Measurements from ENCODE around the gene METTL3.
"Not testable (repeated sequence)": the region's sequence is repeated elsewhere in the genome, so short reads cannot be mapped to it uniquely, and the experiment has no call there.

The METTL3 gene

DNA sequence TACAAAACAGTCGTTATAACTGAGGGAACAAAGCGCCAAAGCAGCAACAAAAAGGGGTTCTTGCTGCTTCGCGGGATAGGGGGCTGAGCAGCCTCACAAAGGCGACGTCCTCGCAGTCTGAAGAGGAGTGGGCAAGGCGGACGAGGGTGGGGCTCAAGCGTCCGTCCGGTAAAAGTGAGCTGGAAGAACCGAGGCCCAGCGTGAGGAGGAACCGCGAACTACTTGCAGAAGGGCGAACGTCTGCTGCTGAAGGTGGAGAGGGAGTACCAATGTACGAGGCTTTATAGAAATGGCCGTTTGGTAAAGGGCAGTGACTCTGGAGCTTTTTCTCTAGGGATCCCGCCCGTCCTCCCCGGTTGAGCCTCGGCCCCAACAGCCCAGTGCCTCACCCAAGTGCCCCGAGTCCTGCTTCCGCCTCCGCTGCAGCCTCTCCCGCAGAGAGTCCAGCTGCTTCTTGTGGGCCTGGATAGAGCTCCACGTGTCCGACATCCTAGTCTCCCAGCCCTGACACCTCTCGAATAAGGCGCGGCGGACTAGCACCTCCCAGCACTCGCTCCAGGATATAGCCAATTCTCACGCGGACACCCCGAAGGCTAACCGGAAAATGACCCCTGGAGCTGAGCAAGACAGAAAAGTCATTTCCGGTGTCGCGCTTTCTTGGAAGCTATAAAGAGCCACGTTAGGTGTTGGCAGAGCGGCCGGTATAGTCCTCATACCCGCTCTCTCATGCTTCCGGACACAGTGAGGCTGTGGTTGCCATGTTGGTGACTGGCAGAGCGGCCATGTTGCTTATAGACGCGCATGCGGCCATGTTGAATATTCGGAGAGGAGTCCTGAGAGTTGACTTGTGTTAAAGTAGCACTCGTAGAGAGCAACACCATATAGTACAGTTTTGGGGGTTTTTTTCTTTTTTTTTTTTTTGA, at the start of gene METTL3:
Gene METTL3 (minus strand): TSS at position 606 of the 923 bp plus-strand sequence. CDS start 117 bp downstream, at position 489.
- peak; percentile 78 for DNase-seq (ENCODE audit: low spot score)

GRCh38 chr14:21558703-21559170, 47.6 kb upstream of the METTL3 start:
- DNase-seq (ENCODE audit: low spot score): no peak

DNA sequence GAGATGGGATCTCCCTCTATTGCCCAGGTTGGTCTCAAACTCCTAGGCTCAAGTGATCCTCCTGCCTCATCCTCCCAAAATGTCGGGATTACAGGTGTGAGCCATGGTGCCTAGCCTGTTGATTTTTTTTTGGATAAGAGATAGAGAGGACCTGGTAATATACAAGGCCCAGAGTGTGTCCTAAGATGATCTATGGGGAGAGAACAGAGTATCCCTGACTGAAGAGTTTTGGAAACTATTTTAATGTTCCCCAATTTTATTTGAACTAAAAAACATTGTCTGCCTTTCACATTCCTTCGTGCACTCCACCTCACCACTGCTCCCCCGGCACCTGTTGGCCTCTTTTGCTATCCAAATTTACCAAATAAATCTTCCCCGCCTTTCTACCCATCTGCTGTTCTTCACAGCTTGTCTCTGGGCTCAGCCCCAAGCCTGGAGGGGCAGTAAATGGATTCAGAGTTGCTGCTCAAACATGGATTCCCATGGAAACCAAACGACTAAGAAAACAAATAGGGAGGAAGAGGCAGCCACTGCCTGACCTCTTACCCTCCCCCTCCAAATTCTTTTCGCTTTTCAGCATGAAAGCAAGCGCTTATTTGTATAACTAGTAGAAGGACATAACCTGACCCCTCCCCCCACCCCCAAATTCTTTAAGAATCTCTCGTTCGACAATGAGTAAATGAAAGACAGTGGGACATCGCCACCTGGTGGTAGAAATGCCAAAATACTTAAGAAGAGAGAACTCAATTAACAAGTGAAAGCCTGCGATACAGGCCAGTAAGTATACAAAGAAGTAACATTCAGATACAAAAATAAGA, 46.2 kb upstream of the METTL3 start:
- DNase-seq (ENCODE audit: low spot score): peak; percentile 58

GRCh38 chr14:21556378-21557083, 45.4 kb upstream of the METTL3 start:
- DNase-seq (ENCODE audit: low spot score): no peak

- no peak for DNase-seq (ENCODE audit: low spot score)
Observed at GRCh38 chr14:21553266-21553665, 42.1 kb upstream of the METTL3 start.

GRCh38 chr14:21544588-21544987, 33.4 kb upstream of the METTL3 start:
- DNase-seq (ENCODE audit: low spot score): not testable (repeated sequence)

GRCh38 chr14:21543963-21544362, 32.8 kb upstream of the METTL3 start:
- no peak for DNase-seq (ENCODE audit: low spot score)

- no peak for DNase-seq (ENCODE audit: low spot score)
Observed at GRCh38 chr14:21543521-21543960, 32.4 kb upstream of the METTL3 start.

- no peak for DNase-seq (ENCODE audit: low spot score)
Observed at GRCh38 chr14:21541413-21542074, 30.4 kb upstream of the METTL3 start.

DNA sequence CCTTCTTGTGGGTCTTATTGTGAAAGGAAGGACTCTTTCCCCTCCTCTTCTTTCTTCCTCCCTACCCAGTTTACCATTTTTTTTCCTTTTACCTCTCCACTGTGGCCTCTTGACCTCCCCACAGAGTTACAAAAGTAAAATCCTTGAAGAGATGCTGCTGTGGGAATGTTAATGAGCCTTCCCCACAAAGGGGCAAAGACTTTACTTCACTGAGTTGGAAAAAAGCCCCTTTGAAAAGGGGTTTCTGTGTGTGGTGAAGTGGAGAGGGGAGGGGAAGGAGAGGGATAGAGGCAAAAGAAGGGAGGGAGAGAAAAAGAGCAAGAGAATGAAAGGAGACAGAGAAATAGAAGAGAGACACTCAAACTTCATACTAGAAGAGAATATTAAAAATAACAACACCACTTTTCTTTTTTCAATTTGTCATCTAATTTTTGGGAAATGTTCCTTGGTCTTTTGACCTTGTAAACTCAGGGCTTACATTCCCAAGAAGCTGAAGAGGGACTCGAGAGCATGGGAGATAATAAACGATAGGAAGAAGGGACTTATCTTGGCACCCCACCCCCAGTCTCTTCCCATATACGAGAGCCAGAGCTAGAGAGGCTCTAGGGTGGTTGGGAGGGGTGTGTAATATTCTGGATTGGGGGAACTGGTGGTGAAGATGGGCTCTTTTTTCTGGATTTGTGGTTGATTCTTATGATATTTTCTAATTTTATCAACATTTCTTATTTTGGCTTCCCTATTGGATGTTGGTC, 28.2 kb upstream of the METTL3 start:
- DNase-seq (ENCODE audit: low spot score): no peak

- no peak for DNase-seq (ENCODE audit: low spot score)
Observed at GRCh38 chr14:21537090-21537424, 25.9 kb upstream of the METTL3 start.

DNA sequence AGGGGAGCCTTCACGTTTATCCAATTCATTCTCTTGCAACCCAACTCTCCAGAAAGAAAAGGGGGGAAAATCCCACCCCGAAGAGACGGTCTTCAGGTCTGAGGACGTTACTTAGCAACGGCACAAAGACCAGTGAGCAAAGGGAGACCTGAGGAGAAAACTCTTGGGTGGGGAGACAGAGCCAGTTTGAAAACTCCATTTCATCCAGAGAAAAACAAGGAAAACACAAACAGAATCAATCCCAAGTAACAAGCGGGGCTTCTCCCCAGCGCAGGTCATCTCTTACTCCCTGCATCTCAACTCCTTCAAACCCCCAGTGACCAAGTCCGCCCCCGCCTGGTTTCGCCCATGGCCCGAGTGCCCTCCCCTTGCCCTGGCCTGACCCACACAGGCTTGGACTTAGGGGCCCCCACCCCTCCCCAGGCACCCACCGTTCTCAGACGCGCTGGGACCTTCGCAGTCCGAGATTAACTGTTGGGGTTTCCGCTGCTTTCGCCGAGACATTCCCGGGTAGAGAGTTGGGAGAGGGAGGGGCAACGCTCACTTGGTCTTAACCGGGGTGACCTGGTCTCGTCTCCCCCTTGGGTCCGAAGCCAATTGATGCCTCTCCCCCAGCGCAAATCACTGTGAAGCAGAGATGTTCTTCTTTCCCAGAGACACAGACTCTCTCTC, 25.4 kb upstream of the METTL3 start:
- DNase-seq (ENCODE audit: low spot score): no peak

- no peak for DNase-seq (ENCODE audit: low spot score)
Observed at GRCh38 chr14:21535545-21536417, 24.6 kb upstream of the METTL3 start.

- no peak for DNase-seq (ENCODE audit: low spot score)
Observed at GRCh38 chr14:21534576-21534975, 23.4 kb upstream of the METTL3 start.

DNA sequence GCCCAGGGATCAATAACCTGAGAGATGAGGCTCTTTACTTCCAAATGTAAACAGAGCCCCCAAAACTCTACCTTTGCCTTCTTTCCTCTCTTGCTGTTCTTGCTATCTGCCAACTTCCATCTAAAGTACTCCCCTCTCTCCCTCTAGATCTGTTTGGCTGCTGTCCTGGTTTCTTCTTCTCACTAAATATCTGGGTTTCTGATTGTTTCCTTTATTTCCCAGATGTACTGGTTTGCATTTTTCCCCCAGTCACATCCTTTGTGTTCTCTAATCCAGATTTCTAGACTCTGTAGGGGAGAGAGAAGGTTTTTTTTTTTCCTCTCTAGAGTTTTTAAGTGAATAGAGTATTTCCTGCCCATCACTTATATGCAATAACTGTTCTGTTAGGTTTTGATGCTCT, 22.2 kb upstream of the METTL3 start:
- DNase-seq (ENCODE audit: low spot score): no peak

DNA sequence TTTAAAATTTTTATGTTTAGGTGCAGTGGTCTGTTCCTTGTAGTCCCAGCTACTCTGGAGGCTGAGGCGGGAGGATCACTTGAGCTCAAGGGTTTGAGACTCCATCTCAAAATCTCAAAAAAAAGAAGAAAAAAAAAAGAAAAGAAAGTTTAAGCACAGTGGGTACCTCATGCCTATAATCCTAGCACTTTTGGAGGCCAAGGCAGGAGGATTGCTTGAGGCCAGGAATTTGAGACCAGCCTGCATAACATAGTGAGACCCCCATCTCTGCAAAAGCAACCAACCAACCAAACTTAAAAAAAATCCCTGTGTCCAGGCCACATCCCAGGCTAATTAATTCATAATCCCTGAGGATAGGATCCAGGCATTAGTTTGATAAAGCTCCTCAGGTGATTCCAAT, 18.4 kb upstream of the METTL3 start:
- no peak for DNase-seq (ENCODE audit: low spot score)

DNA sequence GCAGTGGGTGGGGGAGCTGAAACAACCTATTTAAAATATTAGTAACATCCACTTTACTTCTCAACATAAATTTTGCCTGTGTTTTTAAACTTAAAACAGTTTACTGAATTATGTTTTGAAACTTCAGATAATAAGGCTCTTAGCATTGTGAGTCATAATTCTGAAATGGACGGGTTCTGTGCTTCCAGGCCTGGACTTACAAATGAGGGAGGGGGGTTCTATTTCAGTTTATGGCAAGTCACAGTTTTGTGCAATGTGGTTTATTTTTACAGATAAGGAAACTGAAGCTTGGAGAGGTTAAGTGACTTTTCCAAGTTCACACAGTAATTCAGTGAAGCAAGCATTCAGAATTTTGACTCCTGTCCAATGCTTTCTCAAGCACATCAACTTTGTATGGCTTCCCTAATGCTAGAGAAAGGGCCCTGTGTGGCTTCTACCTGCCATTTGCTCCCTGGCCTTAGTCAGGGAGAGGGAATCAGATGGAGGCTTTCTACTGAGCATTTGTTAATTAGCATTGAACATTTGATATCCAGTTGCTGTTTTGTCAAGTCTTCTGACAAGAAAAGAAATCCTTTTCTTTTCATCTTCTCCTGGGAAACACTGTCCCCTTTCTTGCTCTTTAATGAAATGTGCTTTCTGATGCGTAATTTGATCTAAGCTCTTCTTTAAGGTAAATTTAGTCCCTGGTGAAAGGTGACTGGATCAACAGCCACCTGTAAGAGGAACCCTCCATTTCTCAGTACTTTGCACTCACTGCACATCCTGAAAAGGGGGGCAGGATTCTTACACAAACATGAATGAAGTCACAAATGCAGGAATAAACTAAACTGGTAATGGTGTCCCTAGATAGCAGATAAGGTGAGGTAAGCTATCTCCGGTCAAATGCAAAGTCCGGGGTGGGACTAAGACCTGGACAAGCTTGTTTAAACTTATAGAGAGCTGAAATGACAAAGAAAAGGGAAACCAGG, 17.5 kb upstream of the METTL3 start:
- peak; percentile 28 for DNase-seq (ENCODE audit: low spot score)

- DNase-seq (ENCODE audit: low spot score): no peak
Observed at GRCh38 chr14:21527318-21527679, 16.2 kb upstream of the METTL3 start.

Measured in HuH-7 (cell line).